Measurements from ENCODE around the gene UBXN6.

- TF ChIP-seq CTCF (IDR thresholded peaks at IDR 0.05; ENCODE audit: insufficient read depth, low read length, poor library complexity, severe bottlenecking) = no peak
- no peak for TF ChIP-seq EZH2phosphoT487 (conservative IDR thresholded peaks at IDR 0.05; ENCODE audit: low read length)
Observed at GRCh38 chr19:4499855-4500254, 42.3 kb upstream of the UBXN6 start.
